Non-pigmented ciliary epithelial cell (primary cell): Measurements from ENCODE around the gene BPIFB6.

Experiments
- DNase-seq: peaks from one replicate; pipeline ENCODE4 v3.0.0-alpha.2; 2010; ENCODE audit warnings: low read depth

BPIFB6 gene

DNA sequence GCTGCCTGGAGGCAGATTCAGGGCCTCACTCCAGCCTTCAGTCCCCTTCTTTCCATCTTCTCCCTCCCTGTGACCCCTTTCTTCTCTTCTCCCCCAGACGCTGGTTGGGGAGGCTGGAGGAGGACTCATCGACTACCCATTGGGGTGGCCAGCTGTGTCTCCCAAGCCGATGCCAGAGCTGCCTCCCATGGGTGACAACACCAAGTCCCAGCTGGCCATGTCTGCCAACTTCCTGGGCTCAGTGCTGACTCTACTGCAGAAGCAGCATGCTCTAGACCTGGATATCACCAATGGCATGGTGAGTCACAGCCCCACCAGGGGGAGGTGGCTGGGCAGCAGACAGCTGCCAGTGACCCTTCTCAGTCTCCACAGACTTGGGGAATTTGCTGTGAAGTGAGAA, 60.9 kb downstream of the BPIFB6 start:
- DNase-seq = no peak

DNA sequence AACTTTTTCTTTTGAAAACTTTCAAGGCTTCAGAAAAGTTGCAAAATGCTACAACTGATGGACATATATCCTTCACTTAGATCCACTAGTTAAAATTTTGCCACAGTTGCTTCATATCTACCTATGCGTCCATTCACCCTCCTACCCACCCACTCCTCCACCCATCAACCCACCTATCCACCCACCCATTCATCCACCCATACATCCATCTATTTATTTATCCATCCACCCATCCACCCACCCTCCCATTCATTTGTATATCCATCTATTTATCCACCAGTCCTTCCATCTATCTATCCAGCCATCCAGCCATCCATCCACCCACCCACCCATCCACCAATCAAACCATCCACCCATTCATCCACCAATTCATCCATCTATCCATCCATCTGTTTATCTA, 61.6 kb downstream of the BPIFB6 start:
- DNase-seq = no peak

DNA sequence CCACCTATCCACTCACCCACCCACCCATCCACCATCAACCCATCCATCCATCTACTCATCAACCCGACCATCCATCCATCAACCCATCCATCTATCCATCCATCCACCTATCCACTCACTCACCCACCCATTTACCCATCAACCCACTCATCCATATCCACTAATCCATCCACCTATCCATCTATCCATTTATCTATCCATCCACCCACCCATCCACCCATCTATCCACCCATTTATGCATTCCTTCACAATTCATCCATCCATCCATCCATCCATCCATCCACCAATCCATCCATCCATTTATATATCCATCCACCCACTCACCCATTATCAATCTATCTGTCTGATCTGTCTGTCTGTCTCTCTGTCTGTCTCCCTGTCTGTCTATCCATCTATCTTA, 62.1 kb downstream of the BPIFB6 start:
- no peak for DNase-seq
